SK-N-SH (cell line): ENCODE measurements around the gene POLN. TPM values are rescaled to one million over a fixed set of nuclear protein-coding genes. Genes with fewer than 3 reads are reported as not detected.

ENCODE experiments used
- CTCF ChIA-PET: fragments of 300-600, 350-600 bp; formaldehyde crosslinking; extraction: SDS; loops from one replicate; lab custom pipeline; 2021; lab: Yijun Ruan, JAX
- POLR2A ChIA-PET: fragments of 350-600 bp; sonication (Branson Sonifier 250); formaldehyde crosslinking; extraction: SDS; loops from one replicate; lab custom pipeline; 2020; ENCODE audit warnings: antibody characterized with exemption, inconsistent platforms; lab: Yijun Ruan, JAX
- DNase-seq: peaks from one replicate; pipeline ENCODE4 v3.0.0; 2012
- H2AFZ ChIP-seq: fragments of 200-600 bp; sonication (generic); 2 replicates; pipeline ENCODE4 v1.8.1; 2016; ENCODE audit warnings: antibody characterized with exemption, mild to moderate bottlenecking, low read depth
- H3F3A ChIP-seq: fragments of 200-600 bp; sonication (generic); replicated peaks from 2 replicates; pipeline ENCODE3; 2016; ENCODE audit warnings: antibody characterized with exemption, mild to moderate bottlenecking; ENCODE audit not compliant: insufficient read depth
- H3K27ac ChIP-seq, 2 experiments: fragments of 200-500 bp in 1 of 2; fragments of 200-600 bp in 1 of 2; sonication (Bioruptor generic) in 1 of 2; sonication (generic), shearing (Covaris generic) in 1 of 2; 2 replicates each; pipeline versions ENCODE4 v1.5.1 to v1.6.1; 2014 to 2016; ENCODE audit warnings: low read depth in 2 of 2, inconsistent platforms in 1 of 2, low read length in 1 of 2, mild to moderate bottlenecking in 1 of 2, mixed read lengths in 1 of 2
- H3K27me3 ChIP-seq: fragments of 200-600 bp; sonication (generic), shearing (Covaris generic); 2 replicates; pipeline ENCODE4 v1.6.1; 2016; ENCODE audit warnings: mixed run types; ENCODE audit not compliant: insufficient read depth
- H3K36me3 ChIP-seq, 2 experiments: fragments of 200-500 bp in 1 of 2; fragments of 200-600 bp in 1 of 2; sonication (Bioruptor generic) in 1 of 2; sonication (generic) in 1 of 2; replicated peaks in 1 of 2; 2 replicates each; pipeline versions ENCODE3 to v1.5.1; 2014 to 2016; ENCODE audit warnings: low read length in 1 of 2, mild to moderate bottlenecking in 1 of 2; ENCODE audit not compliant: insufficient read depth in 2 of 2, control insufficient read depth in 1 of 2
- H3K4me1 ChIP-seq, 2 experiments: fragments of 200-500 bp in 1 of 2; fragments of 200-600 bp in 1 of 2; sonication (Bioruptor generic) in 1 of 2; sonication (generic), shearing (Covaris generic) in 1 of 2; 2 replicates each; pipeline versions ENCODE4 v1.5.1 to v1.6.1; 2014 to 2016; ENCODE audit warnings: low read depth in 1 of 2, low read length in 1 of 2, mixed run types in 1 of 2; ENCODE audit not compliant: insufficient read depth in 2 of 2, control insufficient read depth in 1 of 2
- H3K4me2 ChIP-seq: fragments of 200-600 bp; sonication (generic), shearing (Covaris generic); 2 replicates; pipeline ENCODE4 v1.6.1; 2017; ENCODE audit warnings: mixed run types
- H3K4me3 ChIP-seq, 2 experiments: fragments of 200-500 bp in 1 of 2; fragments of 200-600 bp in 1 of 2; sonication (Bioruptor generic) in 1 of 2; sonication (generic), shearing (Covaris generic) in 1 of 2; 2 replicates each; pipeline versions ENCODE4 v1.5.1 to v1.8.1; 2014 to 2016; ENCODE audit warnings: low read depth in 2 of 2, inconsistent platforms in 1 of 2, low read length in 1 of 2, mild to moderate bottlenecking in 1 of 2, mixed read lengths in 1 of 2, moderate library complexity in 1 of 2
- H3K79me2 ChIP-seq: fragments of 200-600 bp; sonication (generic); 2 replicates; pipeline ENCODE4 v1.8.1; 2017; ENCODE audit warnings: mild to moderate bottlenecking; ENCODE audit not compliant: insufficient read depth
- H3K9ac ChIP-seq: fragments of 200-600 bp; sonication (generic); 2 replicates; pipeline ENCODE4 v1.6.1; 2017; ENCODE audit warnings: mixed run types
- H3K9me2 ChIP-seq: fragments of 200-600 bp; sonication (generic); 2 replicates; pipeline ENCODE4 v1.6.1; 2017; ENCODE audit warnings: mixed run types
- H3K9me3 ChIP-seq: fragments of 200-600 bp; sonication (generic); 2 replicates; pipeline ENCODE4 v1.6.1; 2017; ENCODE audit warnings: mixed run types, mild to moderate bottlenecking, moderate library complexity
- H4K20me1 ChIP-seq: fragments of 200-600 bp; sonication (generic); 2 replicates; pipeline ENCODE4 v1.6.1; 2017; ENCODE audit warnings: mild to moderate bottlenecking, mixed run types; ENCODE audit not compliant: insufficient read depth
- CHD2 ChIP-seq: fragments of 150-350 bp; IDR thresholded peaks from 2 replicates; pipeline ENCODE4 v1.6.1; 2018; ENCODE audit warnings: low read length; ENCODE audit not compliant: partially characterized antibody
- EZH2phosphoT487 ChIP-seq: fragments of 200-600 bp; sonication (generic); IDR thresholded peaks from 2 replicates; pipeline ENCODE4 v1.6.1; 2017; ENCODE audit warnings: low read depth, mixed run types, mild to moderate bottlenecking, antibody characterized with exemption, moderate library complexity, borderline replicate concordance
- GABPA ChIP-seq: IDR thresholded peaks from 2 replicates; pipeline ENCODE4 v1.4.0; 2012; ENCODE audit warnings: low read depth, mild to moderate bottlenecking
- JUND ChIP-seq: IDR thresholded peaks from 2 replicates; pipeline ENCODE4 v1.4.0; 2012
- RCOR1 ChIP-seq: fragments of 150-350 bp; IDR thresholded peaks from 2 replicates; pipeline ENCODE4 v1.6.1; 2017; ENCODE audit warnings: antibody characterized with exemption, low read length
- RXRA ChIP-seq: IDR thresholded peaks from 2 replicates; pipeline ENCODE4 v1.4.0; 2012; ENCODE audit warnings: low read depth, mild to moderate bottlenecking, borderline replicate concordance
- SMC3 ChIP-seq: IDR thresholded peaks from 2 replicates; pipeline ENCODE4 v1.6.1; 2012; ENCODE audit warnings: low read depth, low read length, improper control_type of control experiment
- TCF12 ChIP-seq: IDR thresholded peaks from 2 replicates; pipeline ENCODE4 v1.4.0; 2012
- YY1 ChIP-seq: IDR thresholded peaks from 2 replicates; pipeline ENCODE4 v1.4.0; 2012; ENCODE audit warnings: low read depth, mild to moderate bottlenecking
- WGBS: methylation state at CpG from one replicate; pipeline ENCODE4 v1.1.6; 2017; ENCODE audit warnings: low lambda C conversion rate; 5-methylcytosine and 5-hydroxymethylcytosine counted together
- polyA plus RNA-seq, 3 experiments: library from polyadenylated mRNA; depleted of rRNA; stranded (reverse); fragments of >200 nt; gene quantifications; 2 replicates each; pipeline ENCODE4 v1.2.3, GENCODE V29; 2012
- TF ChIP-seq, protein P1 (sequence below): IDR thresholded peaks from 2 replicates; pipeline ENCODE4 v1.4.0; 2012; ENCODE audit warnings: low read depth
- TF ChIP-seq, protein P2 (sequence below): IDR thresholded peaks from 2 replicates; pipeline ENCODE4 v1.6.1; 2012; ENCODE audit warnings: mild to moderate bottlenecking, low read depth, low read length, moderate library complexity

The POLN gene
- polyA plus RNA-seq, 1 of the 3 experiments (the other 2 are of a cell fraction): 0.67 TPM

DNA sequence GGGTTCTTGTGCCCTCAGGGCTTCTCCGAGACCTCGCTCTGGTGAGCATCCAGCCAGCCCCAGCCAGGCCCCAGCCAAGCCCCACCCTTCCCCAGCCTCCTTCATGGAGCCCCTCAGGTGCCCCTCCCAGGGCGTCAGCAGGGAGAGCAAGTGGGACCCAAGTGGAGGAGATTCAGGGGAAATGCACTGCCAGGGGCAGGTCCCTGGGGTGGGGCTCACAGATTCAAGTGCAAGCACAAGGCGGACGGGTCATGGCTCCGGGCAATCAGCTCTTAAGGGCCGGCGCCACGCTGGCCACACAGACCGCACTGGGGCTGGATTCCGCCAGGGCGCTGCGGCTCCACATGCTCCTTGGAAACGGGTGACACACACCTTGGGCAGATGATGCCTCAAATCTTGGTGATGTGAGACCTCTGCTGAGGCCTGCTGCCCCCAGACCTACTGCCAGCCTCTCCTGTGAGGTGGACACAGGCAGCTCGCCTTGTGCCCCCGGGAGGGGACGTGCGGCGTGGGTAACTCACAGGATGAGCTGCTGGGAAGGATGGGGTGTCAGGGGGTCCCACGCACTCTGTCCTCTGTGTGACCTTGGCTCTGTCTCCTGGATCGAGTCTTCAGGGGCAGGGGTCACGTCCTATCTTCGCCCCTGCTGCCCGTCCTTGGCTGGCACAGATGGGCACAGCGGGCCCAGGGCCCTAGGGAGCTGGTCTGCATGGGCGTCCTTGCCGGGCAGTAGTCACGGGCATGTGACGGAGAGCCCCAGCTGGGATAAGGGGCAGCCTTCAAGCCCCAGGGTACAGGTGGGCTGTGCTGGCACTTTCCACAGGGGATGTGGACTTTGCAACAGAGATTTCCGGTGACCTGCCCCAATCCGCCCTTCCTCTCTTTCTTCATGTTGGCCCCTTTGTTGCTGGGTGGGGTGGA lies 165.7 kb downstream of the POLN start:
- H3K9ac ChIP-seq: no peak overlapping the region
- no peak overlapping the region for H2AFZ ChIP-seq
- DNase-seq: no peak
- no peak overlapping the region for H3K4me2 ChIP-seq
- 75% methylated on average over 5 of the region's 31 CpGs for WGBS
- H4K20me1 ChIP-seq: no peaks in the 10 kb centered on the region
- no peaks in the 10 kb centered on the region for H3K9me3 ChIP-seq
- ChIA-PET POLR2A (no interaction called here), CTCF (interaction anchor here (0.7 to 1.2 kb wide), 2 partner anchors 8 to 22 kb away, joined by 3 read pairs; no protein-coding TSS in a partner anchor)
- no peak overlapping the region for H3K27ac ChIP-seq
- H3K27me3 ChIP-seq: no peaks in the 10 kb centered on the region
- TF ChIP-seq, protein P1, sequence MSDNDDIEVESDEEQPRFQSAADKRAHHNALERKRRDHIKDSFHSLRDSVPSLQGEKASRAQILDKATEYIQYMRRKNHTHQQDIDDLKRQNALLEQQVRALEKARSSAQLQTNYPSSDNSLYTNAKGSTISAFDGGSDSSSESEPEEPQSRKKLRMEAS: no peak
- no peak for TF ChIP-seq YY1
- TF ChIP-seq JUND: no peak
- no peak for TF ChIP-seq SMC3
- no peak for TF ChIP-seq CHD2
- TF ChIP-seq EZH2phosphoT487: no peak
- no peak for TF ChIP-seq TCF12
- TF ChIP-seq RCOR1: no peak
- TF ChIP-seq GABPA: no peak
- TF ChIP-seq RXRA: no peak
- TF ChIP-seq, protein P2, sequence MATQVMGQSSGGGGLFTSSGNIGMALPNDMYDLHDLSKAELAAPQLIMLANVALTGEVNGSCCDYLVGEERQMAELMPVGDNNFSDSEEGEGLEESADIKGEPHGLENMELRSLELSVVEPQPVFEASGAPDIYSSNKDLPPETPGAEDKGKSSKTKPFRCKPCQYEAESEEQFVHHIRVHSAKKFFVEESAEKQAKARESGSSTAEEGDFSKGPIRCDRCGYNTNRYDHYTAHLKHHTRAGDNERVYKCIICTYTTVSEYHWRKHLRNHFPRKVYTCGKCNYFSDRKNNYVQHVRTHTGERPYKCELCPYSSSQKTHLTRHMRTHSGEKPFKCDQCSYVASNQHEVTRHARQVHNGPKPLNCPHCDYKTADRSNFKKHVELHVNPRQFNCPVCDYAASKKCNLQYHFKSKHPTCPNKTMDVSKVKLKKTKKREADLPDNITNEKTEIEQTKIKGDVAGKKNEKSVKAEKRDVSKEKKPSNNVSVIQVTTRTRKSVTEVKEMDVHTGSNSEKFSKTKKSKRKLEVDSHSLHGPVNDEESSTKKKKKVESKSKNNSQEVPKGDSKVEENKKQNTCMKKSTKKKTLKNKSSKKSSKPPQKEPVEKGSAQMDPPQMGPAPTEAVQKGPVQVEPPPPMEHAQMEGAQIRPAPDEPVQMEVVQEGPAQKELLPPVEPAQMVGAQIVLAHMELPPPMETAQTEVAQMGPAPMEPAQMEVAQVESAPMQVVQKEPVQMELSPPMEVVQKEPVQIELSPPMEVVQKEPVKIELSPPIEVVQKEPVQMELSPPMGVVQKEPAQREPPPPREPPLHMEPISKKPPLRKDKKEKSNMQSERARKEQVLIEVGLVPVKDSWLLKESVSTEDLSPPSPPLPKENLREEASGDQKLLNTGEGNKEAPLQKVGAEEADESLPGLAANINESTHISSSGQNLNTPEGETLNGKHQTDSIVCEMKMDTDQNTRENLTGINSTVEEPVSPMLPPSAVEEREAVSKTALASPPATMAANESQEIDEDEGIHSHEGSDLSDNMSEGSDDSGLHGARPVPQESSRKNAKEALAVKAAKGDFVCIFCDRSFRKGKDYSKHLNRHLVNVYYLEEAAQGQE: no peak
- H3K9me2 ChIP-seq: no peaks in the 10 kb centered on the region
- no peaks in the 10 kb centered on the region for H3K79me2 ChIP-seq
- no peaks in the 10 kb centered on the region for H3K36me3 ChIP-seq
- H3F3A ChIP-seq: no peaks in the 10 kb centered on the region
- H3K4me1 ChIP-seq: no peaks in the 10 kb centered on the region; a peak in 1 of 4 replicates
- no peak overlapping the region for H3K4me3 ChIP-seq
